Body of pancreas (tissue), 4 donors: ENCODE results near the gene TTC21B. TPM values are rescaled to one million over a fixed set of nuclear protein-coding genes. Genes with fewer than 3 reads are reported as not detected.

Experiments used
- ATAC-seq: fragments of 150-250 bp; one replicate; pipeline ENCODE4 v1.9.1; 2016
- DNase-seq, 4 donors: peaks; one replicate each; pipeline ENCODE4 v3.0.0-alpha.2; 2019
- H3K27ac ChIP-seq, 4 donors: fragments of 200-600 bp; sonication (generic); 1 replicate in 3 of 4; 2 replicates in 1 of 4; pipeline versions ENCODE4 v1.5.1 to v1.6.1; 2016 to 2019; ENCODE audit warnings: mild to moderate bottlenecking in 1 of 4, mixed read lengths in 1 of 4, moderate library complexity in 1 of 4
- H3K27me3 ChIP-seq, 2 donors: fragments of 200-600 bp; sonication (generic); one replicate each; pipeline ENCODE4 v1.6.0; 2016; ENCODE audit warnings: mild to moderate bottlenecking in 1 of 2
- H3K36me3 ChIP-seq, 2 donors: fragments of 200-600 bp; sonication (generic); replicated peaks in 1 of 2; 2 replicates each; pipeline ENCODE4 v1.5.1; 2016; ENCODE audit warnings: low read depth in 2 of 2; ENCODE audit not compliant: insufficient read depth in 1 of 2
- H3K4me1 ChIP-seq: fragments of 200-600 bp; sonication (generic); one replicate; pipeline ENCODE4 v1.6.0; 2016
- H3K4me3 ChIP-seq, 2 donors: fragments of 200-600 bp; sonication (generic); 1 replicate in 1 of 2; 2 replicates in 1 of 2; pipeline ENCODE4 v1.5.1; 2016 to 2019
- H3K9me3 ChIP-seq, 3 donors: fragments of 200-600 bp; sonication (generic); 1 replicate in 2 of 3; 2 replicates in 1 of 3; pipeline ENCODE4 v1.5.1; 2016
- POLR2A ChIP-seq, 3 donors: fragments of 450-650 bp; IDR thresholded peaks; one replicate each; pipeline ENCODE4 v1.6.1; 2016; ENCODE audit warnings: antibody characterized with exemption in 3 of 3, mild to moderate bottlenecking in 2 of 3
- WGBS, 2 donors: methylation state at CpG; one replicate each; pipeline ENCODE4 v1.1.5; 2017; 5-methylcytosine and 5-hydroxymethylcytosine counted together
- intact Hi-C: fragments of 100-400 bp; cut with DNase I; formaldehyde crosslinking; loops from one replicate; pipeline ENCODE4 v1.15.1; 2023
- total RNA-seq, 2 donors: library from RNA; depleted of rRNA; stranded (reverse); fragments of >200 nt; gene quantifications; one replicate each; pipeline ENCODE4 v1.1.0, GENCODE V29; 2016
- TF ChIP-seq, protein P1 (sequence below), 7 experiments: fragments of 450-650 bp in 4 of 7; fragments of 200-600 bp in 3 of 7; sonication (generic) in 3 of 7; IDR thresholded peaks; one replicate each; pipeline ENCODE4 v1.5.1; 2016 to 2019; ENCODE audit warnings: antibody characterized with exemption in 7 of 7

TTC21B gene
- total RNA-seq, 2 donors from 2014 or later, result 27.4 to 29.3 TPM

DNA sequence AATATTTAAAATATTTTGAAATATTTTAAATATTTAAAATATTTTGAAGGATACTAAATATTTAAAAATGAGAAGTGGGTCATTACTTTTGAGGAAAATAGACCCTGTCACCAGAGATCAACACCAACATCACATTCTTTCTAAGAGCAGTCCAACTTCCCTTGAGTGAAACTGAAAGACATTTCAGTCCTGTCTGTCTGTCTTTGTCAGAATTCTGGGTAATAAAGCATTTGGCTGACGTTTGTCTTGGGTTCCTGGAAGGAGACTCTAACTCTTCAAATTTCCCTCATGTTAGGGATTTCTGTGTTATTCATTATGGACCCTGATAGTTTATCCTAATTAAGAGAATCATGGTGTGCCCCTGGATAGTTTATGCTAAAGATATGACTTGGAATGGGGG is 32.8 kb downstream of the TTC21B start:
- Histone ChIP-seq H3K4me1 (no peaks in the 10 kb centered on the region), H3K9me3 (no peaks in the 10 kb centered on the region), H3K4me3 (no peak overlapping the region), H3K36me3 (peaks cover 0 to 3% of the 10 kb centered on the region in 2 donors), H3K27ac (no peak overlapping the region), H3K27me3 (no peaks in the 10 kb centered on the region)
- ATAC-seq (no peak), DNase-seq (no peak)
- no peak for TF ChIP-seq POLR2A (IDR thresholded peaks at IDR 0.05)
- TF ChIP-seq, protein P1, sequence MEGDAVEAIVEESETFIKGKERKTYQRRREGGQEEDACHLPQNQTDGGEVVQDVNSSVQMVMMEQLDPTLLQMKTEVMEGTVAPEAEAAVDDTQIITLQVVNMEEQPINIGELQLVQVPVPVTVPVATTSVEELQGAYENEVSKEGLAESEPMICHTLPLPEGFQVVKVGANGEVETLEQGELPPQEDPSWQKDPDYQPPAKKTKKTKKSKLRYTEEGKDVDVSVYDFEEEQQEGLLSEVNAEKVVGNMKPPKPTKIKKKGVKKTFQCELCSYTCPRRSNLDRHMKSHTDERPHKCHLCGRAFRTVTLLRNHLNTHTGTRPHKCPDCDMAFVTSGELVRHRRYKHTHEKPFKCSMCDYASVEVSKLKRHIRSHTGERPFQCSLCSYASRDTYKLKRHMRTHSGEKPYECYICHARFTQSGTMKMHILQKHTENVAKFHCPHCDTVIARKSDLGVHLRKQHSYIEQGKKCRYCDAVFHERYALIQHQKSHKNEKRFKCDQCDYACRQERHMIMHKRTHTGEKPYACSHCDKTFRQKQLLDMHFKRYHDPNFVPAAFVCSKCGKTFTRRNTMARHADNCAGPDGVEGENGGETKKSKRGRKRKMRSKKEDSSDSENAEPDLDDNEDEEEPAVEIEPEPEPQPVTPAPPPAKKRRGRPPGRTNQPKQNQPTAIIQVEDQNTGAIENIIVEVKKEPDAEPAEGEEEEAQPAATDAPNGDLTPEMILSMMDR (IDR thresholded peaks at IDR 0.05), result no peak
- intact Hi-C loops, result no loop called here
- 62 to 85% methylated on average over 1 of the region's 1 CpG for WGBS, 2 donors

DNA sequence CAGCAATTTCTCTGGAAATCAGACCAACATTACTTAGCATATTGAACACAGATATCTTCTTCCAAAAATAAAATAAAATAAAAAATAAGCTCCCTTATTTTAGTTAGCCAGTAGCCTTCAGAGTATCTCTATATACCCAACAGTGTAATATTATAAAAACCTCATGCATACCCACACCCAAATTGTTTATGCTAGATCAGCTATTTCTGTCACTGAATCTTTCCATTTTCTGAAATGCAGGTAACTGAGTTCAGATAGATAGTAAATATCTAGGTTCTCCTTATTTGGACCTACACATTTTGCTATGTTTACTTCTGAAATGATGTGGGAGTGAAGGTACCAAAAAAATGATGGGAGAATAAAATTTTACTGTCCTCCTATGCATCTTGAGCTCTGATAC is 39.9 kb downstream of the TTC21B start:
- TF ChIP-seq POLR2A (IDR thresholded peaks at IDR 0.05), result no peak
- TF ChIP-seq, protein P1 (IDR thresholded peaks at IDR 0.05), result no peak
- Histone ChIP-seq H3K4me3 (no peak overlapping the region), H3K27ac (no peak overlapping the region), H3K9me3 (no peaks in the 10 kb centered on the region), H3K27me3 (no peaks in the 10 kb centered on the region), H3K36me3 (peaks cover 0 to 10% of the 10 kb centered on the region in 2 donors), H3K4me1 (no peaks in the 10 kb centered on the region)
- ATAC-seq, result no peak
- intact Hi-C loops, result no loop called here
- no peak for DNase-seq

DNA sequence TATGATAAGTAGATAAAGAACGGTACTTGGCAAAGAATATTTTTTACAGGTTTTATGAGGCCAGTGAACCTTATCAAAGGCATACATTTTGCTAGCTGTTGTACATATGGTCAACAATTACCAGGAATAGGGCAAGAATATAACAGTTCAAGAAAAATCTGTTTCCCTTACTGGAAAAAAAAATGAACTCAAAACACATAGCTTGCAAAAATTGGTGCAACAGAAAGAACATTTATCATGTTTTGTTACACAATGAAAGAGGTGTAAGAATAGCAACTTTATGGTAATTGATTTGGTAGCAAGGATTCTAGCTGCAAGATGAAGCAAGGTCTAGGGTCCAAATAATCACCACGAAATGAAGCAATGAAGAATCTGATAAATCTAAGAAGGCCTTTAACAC is 41.6 kb downstream of the TTC21B start:
- peaks cover 0 to 7% of the 10 kb centered on the region in 2 donors for H3K36me3 ChIP-seq
- no peak overlapping the region for H3K4me3 ChIP-seq
- no peaks in the 10 kb centered on the region for H3K27me3 ChIP-seq
- H3K9me3 ChIP-seq, result no peaks in the 10 kb centered on the region
- H3K27ac ChIP-seq, result no peak overlapping the region
- WGBS, 2 donors, result 70 to 76% methylated on average over 2 of the region's 2 CpGs
- no peak for TF ChIP-seq POLR2A (IDR thresholded peaks at IDR 0.05)
- TF ChIP-seq, protein P1 (IDR thresholded peaks at IDR 0.05), result no peak
- DNase-seq (no peak), ATAC-seq (no peak)
- H3K4me1 ChIP-seq, result no peaks in the 10 kb centered on the region
- intact Hi-C loops, result no loop called here

DNA sequence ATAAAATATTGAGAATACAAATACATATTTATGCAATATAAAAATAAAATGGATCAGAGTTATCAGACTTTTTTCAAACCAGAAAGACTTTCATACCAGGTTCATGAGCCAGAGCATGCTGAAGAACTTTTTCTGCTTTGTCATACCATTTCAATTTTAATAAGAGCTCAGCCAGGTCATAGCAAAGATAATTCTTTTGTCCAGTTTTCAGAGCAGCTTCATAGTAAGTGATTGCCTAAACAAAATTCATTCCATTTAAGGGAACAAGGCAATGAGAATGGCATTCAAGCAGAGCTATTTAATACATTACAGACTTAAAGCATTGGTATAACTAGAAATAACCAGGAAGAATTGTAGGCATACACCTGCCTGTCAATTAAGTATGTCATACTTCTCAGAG is 42.3 kb downstream of the TTC21B start:
- intact Hi-C loops, result no loop called here
- no peaks in the 10 kb centered on the region for H3K9me3 ChIP-seq
- H3K27ac ChIP-seq, result no peak overlapping the region
- no peak for TF ChIP-seq POLR2A (IDR thresholded peaks at IDR 0.05)
- TF ChIP-seq, protein P1 (IDR thresholded peaks at IDR 0.05), result no peak
- no peaks in the 10 kb centered on the region for H3K4me1 ChIP-seq
- no peak for ATAC-seq
- no peak overlapping the region for H3K4me3 ChIP-seq
- no peaks in the 10 kb centered on the region for H3K27me3 ChIP-seq
- DNase-seq, result no peak
- H3K36me3 ChIP-seq, result peaks cover 0 to 7% of the 10 kb centered on the region in 2 donors

DNA sequence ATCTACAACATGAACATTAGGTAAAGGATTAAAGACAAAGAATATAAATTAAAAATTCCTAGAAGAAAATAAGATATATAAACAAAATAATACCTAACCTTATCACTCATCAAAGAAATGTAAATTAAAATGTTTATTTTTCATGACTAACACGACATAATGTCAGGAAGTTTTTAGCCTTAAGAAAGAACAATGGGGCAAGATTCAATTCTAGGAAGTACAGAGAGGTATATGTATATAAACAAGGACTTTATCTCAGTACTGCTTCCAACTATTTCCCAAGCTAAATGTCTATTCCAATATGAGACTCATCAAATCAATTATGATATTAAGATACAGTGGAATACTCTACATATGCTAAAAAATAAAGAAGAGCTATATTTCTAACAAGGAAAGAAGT is 44.1 kb downstream of the TTC21B start:
- Histone ChIP-seq H3K9me3 (no peaks in the 10 kb centered on the region), H3K36me3 (peaks cover 0 to 7% of the 10 kb centered on the region in 2 donors), H3K27ac (no peak overlapping the region), H3K4me3 (no peak overlapping the region), H3K4me1 (peaks cover 2% of the 10 kb centered on the region), H3K27me3 (no peaks in the 10 kb centered on the region)
- ATAC-seq (no peak), DNase-seq (no peak)
- WGBS, 2 donors, result 24 to 33% methylated on average over 1 of the region's 1 CpG
- intact Hi-C loops, result no loop called here
- TF ChIP-seq, protein P1 (IDR thresholded peaks at IDR 0.05), result no peak
- TF ChIP-seq POLR2A (IDR thresholded peaks at IDR 0.05), result no peak
